HG03571 (cell line): ENCODE measurements around the gene WNK1.

Experiments
- ATAC-seq: cut with Tn5 transposase; IDR thresholded peaks from one replicate; pipeline ENCODE4 v1.9.1; 2021; ENCODE audit not compliant: unreplicated experiment

WNK1 gene

GRCh38 chr12:946212-946611 lies 193.8 kb downstream of the WNK1 start:
- ATAC-seq: no peak

- ATAC-seq: no peak
These were observed 194.3 kb downstream of the WNK1 start for GRCh38 chr12:946631-947030.

GRCh38 chr12:948238-948637 lies 195.9 kb downstream of the WNK1 start:
- no peak for ATAC-seq

GRCh38 chr12:949453-950191 lies 197.2 kb downstream of the WNK1 start, which contains the start of gene RAD52:
RAD52 (minus strand) TSS chr12:949694; CDS start chr12:933058, 16,636 bp downstream.
- peak; percentile 75 for ATAC-seq

- ATAC-seq: no peak
These were observed 198.8 kb downstream of the WNK1 start for GRCh38 chr12:951176-951575.

GRCh38 chr12:953776-954175 lies 201.4 kb downstream of the WNK1 start:
- ATAC-seq: no peak

- ATAC-seq: no peak
These were observed 202.4 kb downstream of the WNK1 start for GRCh38 chr12:954741-955140.

- ATAC-seq: no peak
These were observed 203.6 kb downstream of the WNK1 start for GRCh38 chr12:955939-956338.

- ATAC-seq: peak; percentile 65
These were observed 206.3 kb downstream of the WNK1 start for GRCh38 chr12:958588-959123.
